ENCODE data around the gene JSRP1.

JSRP1 gene

GRCh38 chr19:2236314-2237050, 19.7 kb downstream of the JSRP1 start, which contains the start of the genes PLEKHJ1 and SF3A2:
Gene PLEKHJ1 (minus strand): TSS chr19:2236329. CDS start chr19:2236248, 81 bp downstream.
Gene SF3A2 (plus strand): TSS chr19:2236824. CDS start chr19:2243419, 6,595 bp downstream.
- TF ChIP-seq CTCF (IDR thresholded peaks at IDR 0.05; ENCODE audit: low read depth, low read length, poor library complexity, severe bottlenecking) = peak; percentile 97
- no peak for TF ChIP-seq EZH2phosphoT487 (IDR thresholded peaks at IDR 0.05; ENCODE audit: borderline replicate concordance, low read length)
- Histone ChIP-seq H3K4me3 (ENCODE audit: low read length) (peak within 1 kb of the TSS; percentile 97), H3K4me1 (ENCODE audit: control insufficient read depth, low read length) (peaks cover 63% of the 10 kb centered on the region), H3K79me2 (ENCODE audit: control insufficient read depth, low read length) (peaks cover 95% of the 10 kb centered on the region), H3K9me2 (replicated peaks; ENCODE audit: control insufficient read depth, low read length) (no peaks in the 10 kb centered on the region), H4K20me1 (ENCODE audit: control insufficient read depth, insufficient read depth, low read depth, low read length) (peaks cover 38% of the 10 kb centered on the region), H3K36me3 (ENCODE audit: control insufficient read depth, low read length) (peaks cover 89% of the 10 kb centered on the region), H3K4me2 (ENCODE audit: low read length) (peak within 1 kb of the TSS; percentile 88), H3F3A (ENCODE audit: control insufficient read depth, insufficient read depth) (0 out of 2 replicates have a peak, but pooled peaks cover 6% of the 10 kb centered on the region), H3K9me3 (ENCODE audit: control insufficient read depth, insufficient read depth, low read length) (no peaks in the 10 kb centered on the region), H3K27me3 (ENCODE audit: control insufficient read depth, low read length) (no peaks in the 10 kb centered on the region), H3K27ac (ENCODE audit: low read depth, low read length) (peak within 1 kb of the TSS; percentile 77)

GRCh38 chr19:2236064-2236313, 20.2 kb downstream of the JSRP1 start:
- Histone ChIP-seq H3K4me1 (ENCODE audit: control insufficient read depth, low read length) (peaks cover 62% of the 10 kb centered on the region), H3K27ac (ENCODE audit: low read depth, low read length) (peak overlapping the region; percentile 77), H3K4me3 (ENCODE audit: low read length) (peak overlapping the region; percentile 97), H3K9me2 (replicated peaks; ENCODE audit: control insufficient read depth, low read length) (no peaks in the 10 kb centered on the region), H3F3A (ENCODE audit: control insufficient read depth, insufficient read depth) (0 out of 2 replicates have a peak, but pooled peaks cover 7% of the 10 kb centered on the region), H3K36me3 (ENCODE audit: control insufficient read depth, low read length) (peaks cover 89% of the 10 kb centered on the region), H4K20me1 (ENCODE audit: control insufficient read depth, insufficient read depth, low read depth, low read length) (peaks cover 34% of the 10 kb centered on the region), H3K27me3 (ENCODE audit: control insufficient read depth, low read length) (no peaks in the 10 kb centered on the region), H3K79me2 (ENCODE audit: control insufficient read depth, low read length) (peaks cover 95% of the 10 kb centered on the region), H3K4me2 (ENCODE audit: low read length) (peak overlapping the region; percentile 88), H3K9me3 (ENCODE audit: control insufficient read depth, insufficient read depth, low read length) (no peaks in the 10 kb centered on the region)
- no peak for TF ChIP-seq CTCF (IDR thresholded peaks at IDR 0.05; ENCODE audit: low read depth, low read length, poor library complexity, severe bottlenecking)
- TF ChIP-seq EZH2phosphoT487 (IDR thresholded peaks at IDR 0.05; ENCODE audit: borderline replicate concordance, low read length) = no peak

GRCh38 chr19:2235381-2236063, 20.7 kb downstream of the JSRP1 start:
- no peaks in the 10 kb centered on the region for H3K9me3 ChIP-seq (ENCODE audit: control insufficient read depth, insufficient read depth, low read length)
- H3K27me3 ChIP-seq (ENCODE audit: control insufficient read depth, low read length) = no peaks in the 10 kb centered on the region
- peaks cover 10% of the 10 kb centered on the region for H3F3A ChIP-seq (ENCODE audit: control insufficient read depth, insufficient read depth)
- H3K79me2 ChIP-seq (ENCODE audit: control insufficient read depth, low read length) = peaks cover 94% of the 10 kb centered on the region
- no peak for TF ChIP-seq EZH2phosphoT487 (IDR thresholded peaks at IDR 0.05; ENCODE audit: borderline replicate concordance, low read length)
- TF ChIP-seq CTCF (IDR thresholded peaks at IDR 0.05; ENCODE audit: low read depth, low read length, poor library complexity, severe bottlenecking) = no peak
- H3K36me3 ChIP-seq (ENCODE audit: control insufficient read depth, low read length) = peaks cover 89% of the 10 kb centered on the region
- peak overlapping the region; percentile 77 for H3K27ac ChIP-seq (ENCODE audit: low read depth, low read length)
- peaks cover 58% of the 10 kb centered on the region for H3K4me1 ChIP-seq (ENCODE audit: control insufficient read depth, low read length)
- peak overlapping the region; percentile 88 for H3K4me2 ChIP-seq (ENCODE audit: low read length)
- peak overlapping the region; percentile 97 for H3K4me3 ChIP-seq (ENCODE audit: low read length)
- H4K20me1 ChIP-seq (ENCODE audit: control insufficient read depth, insufficient read depth, low read depth, low read length) = peaks cover 29% of the 10 kb centered on the region
- no peaks in the 10 kb centered on the region for H3K9me2 ChIP-seq (replicated peaks; ENCODE audit: control insufficient read depth, low read length)
